ENCODE data around the gene JTB.

Gene JTB

DNA sequence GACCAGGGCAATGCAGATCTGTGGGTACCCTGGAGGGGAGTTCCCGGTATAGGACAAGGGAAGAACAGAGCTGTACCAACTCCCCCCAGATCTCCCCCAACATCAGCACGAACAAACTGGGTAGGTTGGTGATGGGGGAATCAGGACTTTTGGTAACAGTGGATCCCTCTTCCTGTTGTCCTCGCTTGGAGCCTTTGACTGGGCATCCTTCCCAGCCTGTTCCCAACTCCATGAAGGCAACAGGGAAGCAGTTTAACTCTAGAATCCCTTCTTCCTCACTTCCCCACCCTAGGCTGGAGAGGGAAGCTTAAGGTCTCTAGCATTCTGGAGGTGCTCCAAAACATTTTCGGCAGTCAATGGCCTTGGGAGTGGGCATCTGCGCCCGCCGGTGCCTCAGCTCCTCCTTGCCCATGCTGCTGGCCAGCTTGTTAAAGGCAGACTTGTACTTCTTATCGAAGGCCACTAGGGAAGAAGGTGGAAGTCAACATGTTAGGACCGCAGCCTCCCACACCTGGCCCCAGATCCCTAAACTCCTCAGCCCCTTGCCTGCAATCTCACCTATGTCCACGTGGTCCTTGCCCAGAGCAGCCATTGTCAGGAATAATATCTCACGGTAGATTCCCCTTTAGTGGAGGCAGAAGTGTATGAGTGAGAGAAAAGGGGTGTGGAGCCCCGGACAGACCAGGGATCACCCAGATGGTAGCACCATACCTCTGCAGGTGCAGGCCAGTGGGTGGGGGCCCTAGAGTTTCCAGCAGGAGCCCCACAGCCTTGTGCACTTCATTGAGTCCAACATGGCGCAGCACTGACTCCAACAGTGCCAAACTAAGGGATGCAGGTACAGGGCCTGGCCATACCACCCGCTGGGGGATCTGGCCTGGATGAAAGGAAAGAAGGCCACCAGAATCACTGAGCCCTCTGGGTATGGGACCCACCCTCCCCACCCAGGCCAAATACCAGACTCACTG, 47.2 kb downstream of the JTB start:
- DNase-seq: no peak

- no peak for DNase-seq
Observed at GRCh38 chr1:153929426-153929825, 48.0 kb downstream of the JTB start.

DNA sequence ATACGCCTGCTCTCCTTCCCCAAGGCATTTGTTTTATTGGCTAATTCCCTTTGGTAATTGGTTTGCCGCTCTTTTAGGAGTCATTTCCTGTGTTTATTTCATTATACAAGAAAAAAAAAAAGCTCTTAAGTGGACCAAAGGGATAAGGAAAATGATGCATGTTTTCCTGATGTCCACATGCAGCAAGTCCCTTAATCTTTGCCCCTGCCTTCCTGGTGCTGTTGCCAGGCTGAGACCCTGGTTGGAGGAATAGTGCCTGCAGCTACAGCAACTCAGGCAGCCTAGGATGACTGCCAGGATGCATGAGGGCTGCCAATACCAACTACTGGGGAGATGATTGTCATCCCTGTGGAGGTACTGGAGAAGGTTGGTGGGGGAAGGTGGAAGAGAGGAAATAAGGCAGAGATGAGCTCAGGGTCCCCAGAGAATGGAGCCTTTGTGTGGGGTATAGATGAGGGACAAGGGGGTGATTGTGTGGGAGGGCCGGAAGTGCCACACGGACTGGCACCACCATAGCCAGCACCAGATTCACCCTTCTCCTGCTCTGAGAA, 48.6 kb downstream of the JTB start:
- DNase-seq: no peak

- no peak for DNase-seq
Observed at GRCh38 chr1:153928245-153928644, 49.2 kb downstream of the JTB start.

DNA sequence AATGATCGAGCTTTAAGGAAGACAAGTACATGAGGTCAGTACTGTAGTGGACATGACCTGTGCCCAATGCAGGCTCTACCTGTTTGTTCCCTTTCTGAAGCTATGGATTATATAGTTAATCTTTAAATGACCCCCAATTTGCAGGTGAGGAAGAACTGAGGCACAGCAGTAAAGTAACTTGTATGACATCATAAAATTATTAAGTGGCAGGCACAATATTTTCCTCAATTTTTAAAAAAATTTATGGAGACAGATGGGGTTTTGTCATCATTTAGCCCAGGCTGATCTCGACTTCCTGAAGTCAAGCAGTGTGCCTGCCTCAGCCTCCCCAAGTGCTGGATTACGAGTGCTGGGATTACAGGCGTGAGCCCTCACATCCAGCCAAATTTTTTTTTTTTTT, 51.1 kb downstream of the JTB start:
- DNase-seq: no peak

Data from effector CD8-positive, alpha-beta T cell (primary cell).